H9 (cell line): Measurements from ENCODE around the gene SELL. TPM values are rescaled to one million over a fixed set of nuclear protein-coding genes. Genes with fewer than 3 reads are reported as not detected.

Experiments used
- DNase-seq: peaks from one replicate; pipeline ENCODE4 v3.0.0-alpha.2; 2017
- H2AFZ ChIP-seq: one replicate; pipeline ENCODE4 v1.6.1; 2013; ENCODE audit warnings: mild to moderate bottlenecking, low read length, control low read depth, moderate library complexity
- H2AK5ac ChIP-seq: 2 replicates; pipeline ENCODE4 v1.6.1; 2013; ENCODE audit warnings: low read length, control low read depth, mixed read lengths; ENCODE audit not compliant: insufficient read length
- H2BK120ac ChIP-seq: one replicate; pipeline ENCODE4 v1.6.1; 2013; ENCODE audit warnings: low read depth, mild to moderate bottlenecking, low read length, control low read depth, inconsistent platforms; ENCODE audit not compliant: poor library complexity, severe bottlenecking
- H2BK12ac ChIP-seq: 2 replicates; pipeline ENCODE4 v1.6.1; 2013; ENCODE audit warnings: low read length, control low read depth, mixed read lengths, low read depth; ENCODE audit not compliant: insufficient read length
- H2BK15ac ChIP-seq: 2 replicates; pipeline ENCODE4 v1.6.1; 2013; ENCODE audit warnings: low read depth, low read length, control low read depth
- H2BK20ac ChIP-seq: one replicate; pipeline ENCODE4 v1.6.1; 2013; ENCODE audit warnings: low read depth, mild to moderate bottlenecking, low read length, control low read depth, inconsistent platforms; ENCODE audit not compliant: poor library complexity, severe bottlenecking
- H2BK5ac ChIP-seq: 2 replicates; pipeline ENCODE4 v1.6.1; 2013; ENCODE audit warnings: low read length, control low read depth, mixed read lengths; ENCODE audit not compliant: insufficient read length
- H3K14ac ChIP-seq: 2 replicates; pipeline ENCODE4 v1.6.1; 2013; ENCODE audit warnings: low read length, control low read depth; ENCODE audit not compliant: insufficient read depth
- H3K18ac ChIP-seq: 2 replicates; pipeline ENCODE4 v1.6.1; 2013; ENCODE audit warnings: low read depth, mild to moderate bottlenecking, mixed read lengths, low read length, control low read depth; ENCODE audit not compliant: insufficient read length
- H3K23ac ChIP-seq: 2 replicates; pipeline ENCODE4 v1.6.1; 2013; ENCODE audit warnings: low read length, control low read depth, mixed read lengths, low read depth; ENCODE audit not compliant: insufficient read length
- H3K23me2 ChIP-seq: 2 replicates; pipeline ENCODE4 v1.6.1; 2013; ENCODE audit warnings: low read depth, mild to moderate bottlenecking, mixed read lengths, low read length, control low read depth; ENCODE audit not compliant: insufficient read length, poor library complexity, severe bottlenecking
- H3K27ac ChIP-seq: 2 replicates; pipeline ENCODE4 v1.5.1; 2013; ENCODE audit warnings: low read length, control low read depth, mixed read lengths, low read depth; ENCODE audit not compliant: insufficient read length
- H3K27me3 ChIP-seq: 2 replicates; pipeline ENCODE4 v1.6.1; 2013; ENCODE audit warnings: low read length, control low read depth, inconsistent platforms; ENCODE audit not compliant: insufficient read depth
- H3K4ac ChIP-seq: 2 replicates; pipeline ENCODE4 v1.6.1; 2013; ENCODE audit warnings: low read depth, mild to moderate bottlenecking, control low read depth, inconsistent platforms, low read length, moderate library complexity
- H3K4me1 ChIP-seq: 2 replicates; pipeline ENCODE4 v1.6.1; 2013; ENCODE audit warnings: low read length, control low read depth, inconsistent platforms; ENCODE audit not compliant: insufficient read depth
- H3K4me2 ChIP-seq: 2 replicates; pipeline ENCODE4 v1.6.1; 2013; ENCODE audit warnings: low read length, control low read depth, mixed read lengths; ENCODE audit not compliant: insufficient read length, insufficient read depth
- H3K56ac ChIP-seq: 2 replicates; pipeline ENCODE4 v1.6.1; 2013; ENCODE audit warnings: low read depth, mild to moderate bottlenecking, mixed read lengths, low read length, control low read depth; ENCODE audit not compliant: insufficient read length
- H3K79me1 ChIP-seq: 2 replicates; pipeline ENCODE4 v1.6.1; 2013; ENCODE audit warnings: low read depth, mild to moderate bottlenecking, moderate library complexity, low read length, control low read depth, inconsistent platforms; ENCODE audit not compliant: insufficient read depth, poor library complexity, severe bottlenecking
- H3K79me2 ChIP-seq: 2 replicates; pipeline ENCODE4 v1.6.1; 2013; ENCODE audit warnings: low read length, control low read depth, inconsistent platforms; ENCODE audit not compliant: insufficient read depth
- H3K9ac ChIP-seq: 2 replicates; pipeline ENCODE4 v1.6.1; 2013; ENCODE audit warnings: low read length, control low read depth, mixed read lengths; ENCODE audit not compliant: insufficient read length; ENCODE audit errors: extremely low read depth
- H3K9me3 ChIP-seq: one replicate; pipeline ENCODE4 v1.6.1; 2013; ENCODE audit warnings: low read depth, low read length, inconsistent platforms; ENCODE audit not compliant: control insufficient read depth
- H3T11ph ChIP-seq: one replicate; pipeline ENCODE4 v1.6.1; 2013; ENCODE audit warnings: mild to moderate bottlenecking, low read length, control low read depth, inconsistent platforms
- H4K20me1 ChIP-seq: one replicate; pipeline ENCODE4 v1.6.1; 2013; ENCODE audit not compliant: control insufficient read depth, insufficient read length, insufficient read depth
- H4K5ac ChIP-seq: 2 replicates; pipeline ENCODE4 v1.6.1; 2013; ENCODE audit warnings: low read depth, mild to moderate bottlenecking, mixed read lengths, low read length, control low read depth; ENCODE audit not compliant: insufficient read length
- H4K8ac ChIP-seq: replicated peaks from 2 replicates; pipeline ENCODE4 v1.6.1; 2013; ENCODE audit warnings: low read length, control low read depth, mixed read lengths, low read depth; ENCODE audit not compliant: insufficient read length
- H4K91ac ChIP-seq: 2 replicates; pipeline ENCODE4 v1.6.1; 2013; ENCODE audit warnings: low read depth, mild to moderate bottlenecking, moderate library complexity, mixed read lengths, low read length, control low read depth; ENCODE audit not compliant: insufficient read length
- H3K27ac Mint-ChIP-seq, 3 experiments: 2 replicates in 2 of 3; 3 replicates in 1 of 3; pipeline ENCODE4 v1.8.0; 2020 to 2021; ENCODE audit warnings: mixed read lengths in 3 of 3, mild to moderate bottlenecking in 1 of 3, moderate library complexity in 1 of 3
- H3K27me3 Mint-ChIP-seq: 2 replicates; pipeline ENCODE4 v1.8.0; 2021; ENCODE audit warnings: low read depth, mild to moderate bottlenecking, moderate library complexity, mixed read lengths
- H3K36me3 Mint-ChIP-seq, 3 experiments: 2 replicates in 2 of 3; 3 replicates in 1 of 3; pipeline ENCODE4 v1.8.0; 2020 to 2021; ENCODE audit warnings: low read depth in 3 of 3, mixed read lengths in 3 of 3; ENCODE audit not compliant: insufficient read depth in 1 of 3
- H3K4me1 Mint-ChIP-seq, 2 experiments: 2 replicates each; pipeline ENCODE4 v1.8.0; 2020; ENCODE audit warnings: mixed read lengths in 2 of 2
- H3K4me3 Mint-ChIP-seq, 2 experiments: 2 replicates in 1 of 2; 3 replicates in 1 of 2; pipeline ENCODE4 v1.8.0; 2020 to 2021; ENCODE audit warnings: mild to moderate bottlenecking in 2 of 2, mixed read lengths in 2 of 2, moderate library complexity in 1 of 2
- H3K9me3 Mint-ChIP-seq, 2 experiments: 2 replicates in 1 of 2; 3 replicates in 1 of 2; pipeline ENCODE4 v1.8.0; 2020; ENCODE audit warnings: mild to moderate bottlenecking in 2 of 2, mixed read lengths in 2 of 2, moderate library complexity in 1 of 2
- WGBS: extraction: QIAGEN DNeasy Blood & Tissue Kit; methylation state at CpG from one replicate; pipeline ENCODE4 v1.1.7; 2013; ENCODE audit warnings: missing lambda C conversion rate, low lambda C conversion rate, mixed read lengths; ENCODE audit not compliant: insufficient read length; ENCODE audit errors: extremely low coverage; 5-methylcytosine and 5-hydroxymethylcytosine counted together
- long read RNA-seq: library from polyadenylated mRNA; unstranded; transcript quantifications from one replicate; pipeline ENCODE4 v2.0.0, GENCODE V29; 2020
- total RNA-seq: library from RNA; stranded (reverse); gene quantifications from 2 replicates; pipeline ENCODE4 v1.2.1, GENCODE V29; 2021
- TF ChIP-seq, protein P1 (sequence below): fragments of 200-600 bp; sonication (generic); conservative IDR thresholded peaks from 3 replicates; pipeline ENCODE4 v1.8.0; 2021; ENCODE audit warnings: antibody characterized with exemption, mild to moderate bottlenecking

Gene SELL
- total RNA-seq, result not detected in 2 replicates
- long read RNA-seq, result 0 reads

GRCh38 chr1:169711469-169712308 is at the start of gene SELL:
Gene SELL, minus strand, starts transcription at chr1:169711620. Its CDS starts 122 bp downstream, at chr1:169711498.
- Histone ChIP-seq H3K79me2 (no peaks in the 10 kb centered on the region), H3K79me1 (no peaks in the 10 kb centered on the region), H2AK5ac (no peak within 1 kb of the TSS), H3K27ac (no peak within 1 kb of the TSS), H3K27me3 (no peaks in the 10 kb centered on the region), H3K4ac (no peak within 1 kb of the TSS), H3T11ph (no peak within 1 kb of the TSS), H4K20me1 (no peaks in the 10 kb centered on the region), H2BK15ac (no peak within 1 kb of the TSS), H4K8ac (no peak within 1 kb of the TSS), H4K5ac (no peak within 1 kb of the TSS), H3K56ac (no peak within 1 kb of the TSS), H4K91ac (no peak within 1 kb of the TSS), H2BK120ac (no peak within 1 kb of the TSS), H3K4me2 (no peak within 1 kb of the TSS), H3K14ac (no peak within 1 kb of the TSS), H3K23ac (no peak within 1 kb of the TSS), H2BK5ac (no peak within 1 kb of the TSS), H2BK12ac (no peak within 1 kb of the TSS), H3K18ac (no peak within 1 kb of the TSS), H3K9me3 (no peaks in the 10 kb centered on the region), H3K23me2 (no peaks in the 10 kb centered on the region), H3K9ac (no peak within 1 kb of the TSS), H3K4me1 (no peaks in the 10 kb centered on the region), H2AFZ (no peak within 1 kb of the TSS), H2BK20ac (no peak within 1 kb of the TSS)
- peak; percentile 70 for DNase-seq
- TF ChIP-seq, protein P1, sequence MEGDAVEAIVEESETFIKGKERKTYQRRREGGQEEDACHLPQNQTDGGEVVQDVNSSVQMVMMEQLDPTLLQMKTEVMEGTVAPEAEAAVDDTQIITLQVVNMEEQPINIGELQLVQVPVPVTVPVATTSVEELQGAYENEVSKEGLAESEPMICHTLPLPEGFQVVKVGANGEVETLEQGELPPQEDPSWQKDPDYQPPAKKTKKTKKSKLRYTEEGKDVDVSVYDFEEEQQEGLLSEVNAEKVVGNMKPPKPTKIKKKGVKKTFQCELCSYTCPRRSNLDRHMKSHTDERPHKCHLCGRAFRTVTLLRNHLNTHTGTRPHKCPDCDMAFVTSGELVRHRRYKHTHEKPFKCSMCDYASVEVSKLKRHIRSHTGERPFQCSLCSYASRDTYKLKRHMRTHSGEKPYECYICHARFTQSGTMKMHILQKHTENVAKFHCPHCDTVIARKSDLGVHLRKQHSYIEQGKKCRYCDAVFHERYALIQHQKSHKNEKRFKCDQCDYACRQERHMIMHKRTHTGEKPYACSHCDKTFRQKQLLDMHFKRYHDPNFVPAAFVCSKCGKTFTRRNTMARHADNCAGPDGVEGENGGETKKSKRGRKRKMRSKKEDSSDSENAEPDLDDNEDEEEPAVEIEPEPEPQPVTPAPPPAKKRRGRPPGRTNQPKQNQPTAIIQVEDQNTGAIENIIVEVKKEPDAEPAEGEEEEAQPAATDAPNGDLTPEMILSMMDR, result peak; percentile 82
- Mint-ChIP-seq H3K27ac (no peak within 1 kb of the TSS), H3K27me3 (peaks cover 13% of the 10 kb centered on the region), H3K36me3 (no peaks in the 10 kb centered on the region; a peak in 1 of 7 replicates), H3K9me3 (peaks cover 12 to 24% of the 10 kb centered on the region in 2 experiments), H3K4me3 (peak within 1 kb of the TSS; percentile 37 to 43; a peak in 4 of 5 replicates), H3K4me1 (peaks cover 5 to 8% of the 10 kb centered on the region in 2 experiments)
- no CpG with 5 or more reads among the region's 6 CpGs for WGBS
